GM12878 (cell line): Measurements from ENCODE around the gene QPCT. TPM values are rescaled to one million over a fixed set of nuclear protein-coding genes. Genes with fewer than 3 reads are reported as not detected.

Source experiments
- ATAC-seq: fragments of 200-7000 bp; cut with Tn5 transposase; 3 replicates; pipeline ENCODE4 v1.9.1; 2020; ENCODE audit warnings: mild to moderate bottlenecking, moderate library complexity
- BruUV-seq: library from RNA; stranded (reverse); fragments of 400-500 nt; replicated peaks from 2 replicates; lab custom pipeline; 2021; lab: Mats Ljungman, UMichigan
- CTCF ChIA-PET: fragments of 300-600 bp; sonication (Branson Sonifier 250); formaldehyde crosslinking; extraction: SDS; loops from one replicate; lab custom pipeline; 2021; ENCODE audit warnings: inconsistent platforms; lab: Yijun Ruan, JAX
- POLR2A ChIA-PET: fragments of 350-600 bp; formaldehyde crosslinking; extraction: SDS; loops from one replicate; lab custom pipeline; 2021; ENCODE audit warnings: inconsistent platforms; lab: Charles Lee
- RAD21 ChIA-PET: fragments of 300-600 bp; sonication (Branson Sonifier 250); formaldehyde crosslinking; loops from one replicate; lab custom pipeline; 2023; ENCODE audit warnings: antibody characterized with exemption; ENCODE audit not compliant: unreplicated experiment; lab: Charles Lee
- SMC1A ChIA-PET: fragments of 300-600 bp; sonication (Branson Sonifier 250); formaldehyde crosslinking; loops from one replicate; lab custom pipeline; 2023; ENCODE audit not compliant: unreplicated experiment, uncharacterized antibody; lab: Charles Lee
- DNase-seq: peaks from one replicate; pipeline ENCODE4 v3.0.0-alpha.2; 2011; ENCODE audit warnings: low read depth, low spot score
- FAIRE-seq: peaks from 3 replicates; lab custom pipeline; 2011; peaks lifted over from hg19 to GRCh38; lab: Jason Lieb, UNC
- H2AFZ ChIP-seq: 2 replicates; pipeline ENCODE4 v1.6.0; 2011; ENCODE audit warnings: low read depth, low read length, control low read depth; ENCODE audit not compliant: control insufficient read depth
- H3K27ac ChIP-seq: 2 replicates; pipeline ENCODE4 v1.5.1; 2011; ENCODE audit warnings: control low read depth; ENCODE audit not compliant: control insufficient read depth, insufficient read depth
- H3K27me3 ChIP-seq, 2 experiments: replicated peaks in 1 of 2; 2 replicates each; pipeline versions ENCODE4 v1.6.0 to v1.6.1; 2011; ENCODE audit warnings: low read length in 1 of 2; ENCODE audit not compliant: control insufficient read depth in 2 of 2, insufficient read depth in 2 of 2
- H3K36me3 ChIP-seq, 2 experiments: 2 replicates each; pipeline ENCODE4 v1.5.1; 2011; ENCODE audit warnings: low read length in 1 of 2; ENCODE audit not compliant: control insufficient read depth in 2 of 2, insufficient read depth in 2 of 2
- H3K4me1 ChIP-seq: 2 replicates; pipeline ENCODE4 v1.6.1; 2011; ENCODE audit warnings: mild to moderate bottlenecking, low read length, moderate library complexity, mixed read lengths; ENCODE audit not compliant: control insufficient read depth, insufficient read depth
- H3K4me2 ChIP-seq: 2 replicates; pipeline ENCODE4 v1.6.0; 2011; ENCODE audit warnings: control low read depth; ENCODE audit not compliant: control insufficient read depth, insufficient read depth
- H3K4me3 ChIP-seq: fragments of 200-600 bp; sonication (generic); 2 replicates; pipeline ENCODE4 v1.5.1; 2016
- H3K79me2 ChIP-seq: 2 replicates; pipeline ENCODE4 v1.6.0; 2011; ENCODE audit warnings: low read length; ENCODE audit not compliant: control insufficient read depth, insufficient read depth
- H3K9ac ChIP-seq: 2 replicates; pipeline ENCODE4 v1.8.0; 2011; ENCODE audit warnings: low read length, control low read depth, mixed read lengths; ENCODE audit not compliant: control insufficient read depth, insufficient read depth
- H3K9me3 ChIP-seq: replicated peaks from 3 replicates; pipeline ENCODE4 v1.5.1; 2011; ENCODE audit warnings: mild to moderate bottlenecking, low read length; ENCODE audit not compliant: control insufficient read depth, insufficient read depth
- H4K20me1 ChIP-seq: 2 replicates; pipeline ENCODE4 v1.6.0; 2011; ENCODE audit not compliant: control insufficient read depth, insufficient read depth
- CHD2 ChIP-seq: IDR thresholded peaks from 2 replicates; pipeline ENCODE4 v1.6.1; 2011; ENCODE audit warnings: low read depth, low read length, improper control_type of control experiment, borderline replicate concordance
- CHD4 ChIP-seq: fragments of 200-600 bp; sonication (generic); IDR thresholded peaks from 2 replicates; pipeline ENCODE4 v1.6.1; 2016; ENCODE audit warnings: mild to moderate bottlenecking
- EGR1 ChIP-seq, 2 experiments: IDR thresholded peaks; 1 replicate in 1 of 2; 2 replicates in 1 of 2; pipeline ENCODE4 v1.6.1; 2011 to 2012; ENCODE audit warnings: low read depth in 2 of 2, low read length in 2 of 2, borderline replicate concordance in 1 of 2, mild to moderate bottlenecking in 1 of 2, moderate library complexity in 1 of 2
- ESRRA ChIP-seq: IDR thresholded peaks from 2 replicates; pipeline ENCODE4 v1.6.1; 2012; ENCODE audit warnings: mild to moderate bottlenecking, low read length, improper control_type of control experiment
- FOS ChIP-seq: IDR thresholded peaks from 3 replicates; pipeline ENCODE4 v1.6.1; 2011; ENCODE audit warnings: borderline replicate concordance; ENCODE audit not compliant: insufficient read length; ENCODE audit errors: extremely low read depth
- FOXK2 ChIP-seq: fragments of 450-650 bp; IDR thresholded peaks from 2 replicates; pipeline ENCODE4 v1.6.1; 2017; ENCODE audit warnings: mild to moderate bottlenecking, moderate library complexity
- GATAD2B ChIP-seq: fragments of 450-650 bp; conservative IDR thresholded peaks from 2 replicates; pipeline ENCODE4 v1.6.1; 2017; ENCODE audit warnings: low read depth, mild to moderate bottlenecking, moderate library complexity
- MTA2 ChIP-seq: fragments of 450-650 bp; IDR thresholded peaks from 2 replicates; pipeline ENCODE4 v1.6.1; 2016; ENCODE audit warnings: low read depth, mild to moderate bottlenecking, moderate library complexity
- NBN ChIP-seq: fragments of 450-650 bp; IDR thresholded peaks from 2 replicates; pipeline ENCODE4 v1.6.1; 2016
- RELB ChIP-seq: fragments of 450-650 bp; IDR thresholded peaks from 2 replicates; pipeline ENCODE4 v1.6.1; 2017; ENCODE audit warnings: low read depth, mild to moderate bottlenecking, moderate library complexity
- SREBF1 ChIP-seq: IDR thresholded peaks from 2 replicates; pipeline ENCODE4 v1.6.1; 2012; ENCODE audit warnings: mild to moderate bottlenecking, low read length
- TCF7 ChIP-seq: IDR thresholded peaks from 2 replicates; pipeline ENCODE4 v1.6.1; 2014; ENCODE audit warnings: antibody characterized with exemption, borderline replicate concordance
- WGBS: methylation state at CpG from one replicate; pipeline ENCODE4 v1.1.6; 2016; ENCODE audit warnings: low lambda C conversion rate; ENCODE audit not compliant: insufficient replicate concordance, insufficient coverage; ENCODE audit errors: missing lambda C conversion rate; 5-methylcytosine and 5-hydroxymethylcytosine counted together
- in situ Hi-C: fragments of 300-500 bp; cut with MboI; formaldehyde crosslinking; loops from 9 replicates; pipeline ENCODE4 v1.14.3; 2018; ENCODE audit warnings: mixed read lengths
- intact Hi-C: fragments of 100-400 bp; cut with micrococcal nuclease; formaldehyde crosslinking; loops from one replicate; pipeline ENCODE4 v1.14.2; 2022; ENCODE audit not compliant: unreplicated experiment
- polyA plus RNA-seq, 11 experiments: library from polyadenylated mRNA; depleted of rRNA in 4 of 11; unstranded in 6 of 11; stranded (reverse) in 5 of 11; fragments of >200 nt; fragmentation: Nextera tagmentation in 4 of 11; fragmentation: Illumina TruSeq in 1 of 11; extraction: Ambion mirVana in 4 of 11; extraction: Trizol in 1 of 11; gene quantifications; 1 replicate in 1 of 11; 2 replicates in 10 of 11; pipeline versions ENCODE4 v1.2.1 to v1.2.3, GENCODE V29; 2011 to 2016; ENCODE audit warnings: inconsistent platforms in 2 of 11, missing spikeins in 2 of 11, low read depth in 1 of 11
- total RNA-seq, 4 experiments: library from RNA; depleted of rRNA in 3 of 4; stranded (reverse); fragments of >200 nt in 3 of 4; fragmentation: Illumina TruSeq in 1 of 4; extraction: Trizol in 1 of 4; gene quantifications; 2 replicates each; pipeline versions ENCODE4 v1.2.1 to v1.2.3, GENCODE V29; 2013 to 2021

QPCT gene
- total and polyA plus RNA-seq, 10 of the 15 experiments (the other 5 are each of a cell fraction or from before 2014, with no cell fraction given): 0.14 to 0.86 (median 0.18) TPM; not detected in 1

- Histone ChIP-seq H3K9me3 (no peaks in the 10 kb centered on the region; the same call in 2 of the 3 replicates), H3K36me3 (no peaks in the 10 kb centered on the region), H3K4me2 (no peak overlapping the region), H4K20me1 (no peaks in the 10 kb centered on the region), H3K4me1 (peaks cover 23% of the 10 kb centered on the region), H3K4me3 (no peak overlapping the region), H3K27me3 (no peaks in the 10 kb centered on the region), H3K9ac (no peak overlapping the region), H3K27ac (no peak overlapping the region), H3K79me2 (no peaks in the 10 kb centered on the region), H2AFZ (no peak overlapping the region)
- no peak for ATAC-seq
- ChIA-PET CTCF (interaction anchor here (0.6 to 2.5 kb wide), 3 partner anchors 8 to 62 kb away, joined by 3 to 12 read pairs (median 4); no protein-coding TSS in a partner anchor), SMC1A (interaction anchor here (0.7 to 2.8 kb wide), 3 partner anchors 8 to 12 kb away, joined by 3 to 15 read pairs (median 5); no protein-coding TSS in a partner anchor), POLR2A (no interaction called here), RAD21 (interaction anchor here (1.9 kb wide), 1 partner anchor 10 kb away, joined by 8 read pairs; no protein-coding TSS in a partner anchor)
- DNase-seq: no peak
- WGBS: 89% methylated on average over 5 of the region's 5 CpGs
- intact Hi-C loops: no loop called here
- no peak for FAIRE-seq
- no peak for TF ChIP-seq CHD4
- no peak for TF ChIP-seq TCF7
- TF ChIP-seq MTA2: no peak
- TF ChIP-seq EGR1 (IDR thresholded peaks at IDR 0.05; ENCODE audit: borderline replicate concordance in 1 of 2, low read depth in 2 of 2, low read length in 2 of 2): no peak
- TF ChIP-seq CHD2: no peak
- TF ChIP-seq FOS: no peak
- TF ChIP-seq SREBF1: no peak
- TF ChIP-seq RELB: no peak
- no peak for TF ChIP-seq FOXK2
- no peak for TF ChIP-seq GATAD2B
- no peak for TF ChIP-seq NBN
- TF ChIP-seq ESRRA: no peak
- in situ Hi-C loops: no loop called here
- no TSS peak for BruUV-seq
These were observed 42.9 kb downstream of the QPCT start for GRCh38 chr2:37387148-37387835.
